Esophagus squamous epithelium (tissue), 4 donors: ENCODE data around the gene KPNB1.

Experiments
- POLR2A ChIP-seq, 4 donors: fragments of 450-650 bp; IDR thresholded peaks; one replicate each; pipeline ENCODE4 v1.6.1; 2017; ENCODE audit warnings: antibody characterized with exemption in 4 of 4, mild to moderate bottlenecking in 4 of 4, moderate library complexity in 3 of 4
- TF ChIP-seq, protein P1 (sequence below), 6 experiments: fragments of 450-650 bp in 4 of 6; fragments of 200-600 bp in 2 of 6; sonication (generic) in 2 of 6; IDR thresholded peaks; one replicate each; pipeline ENCODE4 v1.5.1; 2016 to 2019; ENCODE audit warnings: antibody characterized with exemption in 6 of 6, mild to moderate bottlenecking in 4 of 6, moderate library complexity in 4 of 6

GRCh38 chr17:47690121-47690520, 40.4 kb downstream of the KPNB1 start:
- TF ChIP-seq, protein P1, sequence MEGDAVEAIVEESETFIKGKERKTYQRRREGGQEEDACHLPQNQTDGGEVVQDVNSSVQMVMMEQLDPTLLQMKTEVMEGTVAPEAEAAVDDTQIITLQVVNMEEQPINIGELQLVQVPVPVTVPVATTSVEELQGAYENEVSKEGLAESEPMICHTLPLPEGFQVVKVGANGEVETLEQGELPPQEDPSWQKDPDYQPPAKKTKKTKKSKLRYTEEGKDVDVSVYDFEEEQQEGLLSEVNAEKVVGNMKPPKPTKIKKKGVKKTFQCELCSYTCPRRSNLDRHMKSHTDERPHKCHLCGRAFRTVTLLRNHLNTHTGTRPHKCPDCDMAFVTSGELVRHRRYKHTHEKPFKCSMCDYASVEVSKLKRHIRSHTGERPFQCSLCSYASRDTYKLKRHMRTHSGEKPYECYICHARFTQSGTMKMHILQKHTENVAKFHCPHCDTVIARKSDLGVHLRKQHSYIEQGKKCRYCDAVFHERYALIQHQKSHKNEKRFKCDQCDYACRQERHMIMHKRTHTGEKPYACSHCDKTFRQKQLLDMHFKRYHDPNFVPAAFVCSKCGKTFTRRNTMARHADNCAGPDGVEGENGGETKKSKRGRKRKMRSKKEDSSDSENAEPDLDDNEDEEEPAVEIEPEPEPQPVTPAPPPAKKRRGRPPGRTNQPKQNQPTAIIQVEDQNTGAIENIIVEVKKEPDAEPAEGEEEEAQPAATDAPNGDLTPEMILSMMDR (IDR thresholded peaks at IDR 0.05) = no peak
- TF ChIP-seq POLR2A (IDR thresholded peaks at IDR 0.05) = no peak
